Fibroblast of the aortic adventitia (primary cell): Measurements from ENCODE around the gene HTRA3. TPM values are rescaled to one million over a fixed set of nuclear protein-coding genes. Genes with fewer than 3 reads are reported as not detected.

Source experiments
- DNase-seq: peaks from one replicate; pipeline ENCODE4 v3.0.0-alpha.2; 2010; ENCODE audit warnings: low read depth
- H3K4me3 ChIP-seq: 2 replicates; pipeline ENCODE4 v1.5.1; 2011; ENCODE audit warnings: low read depth, mild to moderate bottlenecking, control low read depth, low read length, moderate library complexity
- CTCF ChIP-seq: IDR thresholded peaks from 2 replicates; pipeline ENCODE4 v1.5.1; 2011; ENCODE audit warnings: mild to moderate bottlenecking, low read length, control low read depth, inconsistent platforms; ENCODE audit not compliant: insufficient read depth
- total RNA-seq: library from RNA; depleted of rRNA; stranded (reverse); fragments of >200 nt; gene quantifications from 2 replicates; pipeline ENCODE4 v1.2.3, GENCODE V29; 2012; ENCODE audit warnings: low replicate concordance

HTRA3 gene
- total RNA-seq, 1 donor: 7.6 TPM

GRCh38 chr4:8281519-8282133, 12.1 kb downstream of the HTRA3 start:
- no peak for TF ChIP-seq CTCF

GRCh38 chr4:8282134-8282641, 12.6 kb downstream of the HTRA3 start:
- no peak for TF ChIP-seq CTCF
- no peak overlapping the region for H3K4me3 ChIP-seq
- no peak for DNase-seq

More at GRCh38 chr4:8281519-8282133, 12.1 kb downstream of the HTRA3 start:
- H3K4me3 ChIP-seq: no peak overlapping the region
- DNase-seq: peak; percentile 93

GRCh38 chr4:8282742-8283141, 13.2 kb downstream of the HTRA3 start:
- DNase-seq: no peak
- H3K4me3 ChIP-seq: no peak overlapping the region
- TF ChIP-seq CTCF: no peak

- TF ChIP-seq CTCF: no peak
- H3K4me3 ChIP-seq: no peak overlapping the region
- DNase-seq: no peak
These were observed 13.6 kb downstream of the HTRA3 start for GRCh38 chr4:8283161-8283560.

- no peak for TF ChIP-seq CTCF
These were observed 14.1 kb downstream of the HTRA3 start for GRCh38 chr4:8283631-8284121.

GRCh38 chr4:8284391-8284790, 14.8 kb downstream of the HTRA3 start:
- H3K4me3 ChIP-seq: no peak overlapping the region
- TF ChIP-seq CTCF: no peak
- DNase-seq: no peak

More at GRCh38 chr4:8283631-8284121, 14.1 kb downstream of the HTRA3 start:
- H3K4me3 ChIP-seq: no peak overlapping the region
- DNase-seq: no peak
